HG02943 (cell line): ENCODE results near the gene GCC2.
"Not testable (repeated sequence)": the region's sequence is repeated elsewhere in the genome, so short reads cannot be mapped to it uniquely, and the experiment has no call there.

ENCODE experiments used
- ATAC-seq: cut with Tn5 transposase; IDR thresholded peaks from one replicate; pipeline ENCODE4 v1.9.1; 2021; ENCODE audit warnings: mild to moderate bottlenecking, low read depth, moderate library complexity; ENCODE audit not compliant: unreplicated experiment

The GCC2 gene

GRCh38 chr2:108555572-108555971, 106.6 kb downstream of the GCC2 start:
- ATAC-seq = no peak

- not testable (repeated sequence) for ATAC-seq
Observed at GRCh38 chr2:108556581-108556980, 107.6 kb downstream of the GCC2 start.
